Colonic mucosa (tissue), 4 donors: Measurements from ENCODE around the gene ATP10A. TPM values are rescaled to one million over a fixed set of nuclear protein-coding genes. Genes with fewer than 3 reads are reported as not detected.
A peak's percentile ranks its signal among the peaks of the same experiment; 100 is the strongest.

Experiments
- DNase-seq: peaks from one replicate; pipeline ENCODE4 v3.0.0-alpha.2; 2020
- H3K27ac ChIP-seq: fragments of 200-600 bp; one replicate; pipeline ENCODE4 v1.8.0; 2021
- H3K27me3 ChIP-seq: fragments of 200-600 bp; one replicate; pipeline ENCODE4 v1.8.0; 2021
- H3K36me3 ChIP-seq: fragments of 200-600 bp; one replicate; pipeline ENCODE4 v1.8.0; 2021
- H3K4me1 ChIP-seq: fragments of 200-600 bp; one replicate; pipeline ENCODE4 v1.8.0; 2021; ENCODE audit warnings: mild to moderate bottlenecking
- H3K4me3 ChIP-seq: fragments of 200-600 bp; one replicate; pipeline ENCODE4 v1.8.0; 2021
- H3K9ac ChIP-seq, 2 donors: one replicate each; pipeline ENCODE4 v1.7.0; 2013; ENCODE audit warnings: control low read depth in 2 of 2, low read depth in 2 of 2, low read length in 2 of 2
- H3K9me3 ChIP-seq: fragments of 200-600 bp; one replicate; pipeline ENCODE4 v1.8.0; 2021
- CTCF ChIP-seq: fragments of 200-600 bp; IDR thresholded peaks from one replicate; pipeline ENCODE4 v1.8.0; 2022; ENCODE audit warnings: antibody characterized with exemption, mild to moderate bottlenecking
- intact Hi-C: fragments of 100-400 bp; cut with DNase I; formaldehyde crosslinking; loops from one replicate; pipeline ENCODE4 v1.14.1; 2022
- total RNA-seq, 2 donors: library from RNA; stranded (reverse); fragmentation: NEBNext Ultra II Directional in 1 of 2; extraction: Animal tissue kit (Norgen Biotek cat#: 25700) in 1 of 2; gene quantifications; one replicate each; pipeline ENCODE4 v1.2.1, GENCODE V29; 2021
- donor health status: healthy.
- donor health status: DM: no; HTN: no; CAD: no.
- donor health status: DM: no; HTN: no; CAD: no.

The ATP10A gene
- total RNA-seq, 2 donors from 2014 or later, result 0.89 to 1.0 TPM

- TF ChIP-seq CTCF, result no peak
- H3K27me3 ChIP-seq, result no peaks in the 10 kb centered on the region
- H3K4me3 ChIP-seq, result no peak overlapping the region
- H3K27ac ChIP-seq, result no peak overlapping the region
- H3K4me1 ChIP-seq, result no peaks in the 10 kb centered on the region
- intact Hi-C loops, result no loop called here
- no peak overlapping the region for H3K9ac ChIP-seq
- no peaks in the 10 kb centered on the region for H3K9me3 ChIP-seq
- DNase-seq, result no peak
- no peaks in the 10 kb centered on the region for H3K36me3 ChIP-seq
Measured at GRCh38 chr15:25674913-25675312, 188.2 kb downstream of the ATP10A start.

GRCh38 chr15:25673972-25674371 is 189.2 kb downstream of the ATP10A start:
- Histone ChIP-seq H3K27ac (no peak overlapping the region), H3K4me1 (no peaks in the 10 kb centered on the region), H3K9me3 (no peaks in the 10 kb centered on the region), H3K36me3 (no peaks in the 10 kb centered on the region), H3K9ac (no peak overlapping the region), H3K4me3 (no peak overlapping the region), H3K27me3 (no peaks in the 10 kb centered on the region)
- no peak for DNase-seq
- intact Hi-C loops, result no loop called here
- no peak for TF ChIP-seq CTCF

GRCh38 chr15:25673351-25673750 is 189.8 kb downstream of the ATP10A start:
- TF ChIP-seq CTCF, result no peak
- no peak overlapping the region for H3K4me3 ChIP-seq
- H3K9me3 ChIP-seq, result no peaks in the 10 kb centered on the region
- no peak for DNase-seq
- no peaks in the 10 kb centered on the region for H3K36me3 ChIP-seq
- H3K27me3 ChIP-seq, result no peaks in the 10 kb centered on the region
- H3K4me1 ChIP-seq, result no peaks in the 10 kb centered on the region
- H3K9ac ChIP-seq, result no peak overlapping the region
- H3K27ac ChIP-seq, result no peak overlapping the region
- intact Hi-C loops, result no loop called here

- TF ChIP-seq CTCF, result no peak
- Histone ChIP-seq H3K9me3 (no peaks in the 10 kb centered on the region), H3K27me3 (no peaks in the 10 kb centered on the region), H3K27ac (no peak overlapping the region), H3K4me3 (no peak overlapping the region), H3K4me1 (no peaks in the 10 kb centered on the region), H3K36me3 (no peaks in the 10 kb centered on the region), H3K9ac (no peak overlapping the region)
- DNase-seq, result no peak
- intact Hi-C loops, result no loop called here
Measured at GRCh38 chr15:25671132-25671531, 192.0 kb downstream of the ATP10A start.

- no peaks in the 10 kb centered on the region for H3K36me3 ChIP-seq
- no peak overlapping the region for H3K9ac ChIP-seq
- H3K27ac ChIP-seq, result no peak overlapping the region
- H3K27me3 ChIP-seq, result no peaks in the 10 kb centered on the region
- H3K9me3 ChIP-seq, result no peaks in the 10 kb centered on the region
- no peak for DNase-seq
- H3K4me1 ChIP-seq, result no peaks in the 10 kb centered on the region
- H3K4me3 ChIP-seq, result no peak overlapping the region
- intact Hi-C loops, result no loop called here
- no peak for TF ChIP-seq CTCF
Measured at GRCh38 chr15:25670621-25671020, 192.5 kb downstream of the ATP10A start.

- peak; percentile 31 for DNase-seq
- Histone ChIP-seq H3K36me3 (no peaks in the 10 kb centered on the region), H3K4me3 (no peak overlapping the region), H3K9me3 (no peaks in the 10 kb centered on the region), H3K4me1 (no peaks in the 10 kb centered on the region), H3K27ac (no peak overlapping the region), H3K9ac (no peak overlapping the region), H3K27me3 (no peaks in the 10 kb centered on the region)
- no peak for TF ChIP-seq CTCF
- intact Hi-C loops, result no loop called here
Measured at GRCh38 chr15:25670025-25670554, 193.0 kb downstream of the ATP10A start.
